ENCODE data around the gene EFCAB6. TPM values are rescaled to one million over a fixed set of nuclear protein-coding genes. Genes with fewer than 3 reads are reported as not detected.

EFCAB6 gene
- polyA plus RNA-seq, 3 donors = not detected

GRCh38 chr22:43845981-43846380 is 33.9 kb upstream of the EFCAB6 start:
- no peak overlapping the region for H3K4me3 Mint-ChIP-seq
- Histone ChIP-seq H3K4me1 (ENCODE audit: control insufficient read depth in 1 of 2, insufficient read depth in 2 of 2, low read length in 2 of 2) (no peaks in the 10 kb centered on the region), H3K9me3 (replicated peaks in 1 of 2; ENCODE audit: control insufficient read depth in 1 of 2, insufficient read depth in 1 of 2, low read length in 2 of 2) (no peaks in the 10 kb centered on the region), H3K36me3 (replicated peaks in 1 of 2; ENCODE audit: control insufficient read depth in 1 of 2, insufficient read depth in 2 of 2, low read length in 2 of 2) (no peaks in the 10 kb centered on the region), H3K27ac (ENCODE audit: low read depth in 1 of 2, low read length in 2 of 2) (no peak overlapping the region), H3K9ac (ENCODE audit: insufficient read depth, low read length, poor library complexity, severe bottlenecking) (no peak overlapping the region), H3K4me3 (replicated peaks in 1 of 3; ENCODE audit: low read depth in 2 of 3, low read length in 3 of 3) (no peak overlapping the region), H2AFZ (ENCODE audit: insufficient read depth, low read depth, low read length, poor library complexity, severe bottlenecking) (no peak overlapping the region), H3K79me2 (ENCODE audit: insufficient read depth, low read length) (no peaks in the 10 kb centered on the region), H3K4me2 (replicated peaks; ENCODE audit: extremely low read depth, low read length, poor library complexity, severe bottlenecking) (no peak overlapping the region), H3K27me3 (ENCODE audit: control insufficient read depth in 2 of 2, insufficient read depth in 2 of 2, low read length in 2 of 2) (no peaks in the 10 kb centered on the region), H4K20me1 (ENCODE audit: insufficient read depth, low read length) (no peaks in the 10 kb centered on the region)
- no peaks in the 10 kb centered on the region for H3K4me1 Mint-ChIP-seq
- 94% methylated on average over 10 of the region's 11 CpGs for WGBS (ENCODE audit: insufficient coverage)
- DNase-seq = no peak
- no peaks in the 10 kb centered on the region for H3K36me3 Mint-ChIP-seq
- H3K9me3 Mint-ChIP-seq = no peaks in the 10 kb centered on the region
- TF ChIP-seq CTCF (IDR thresholded peaks at IDR 0.05) = no peak
- H3K27ac Mint-ChIP-seq = no peak overlapping the region
- H3K27me3 Mint-ChIP-seq (ENCODE audit: low read depth in 3 of 3) = peaks cover 2 to 7% (median 3%) of the 10 kb centered on the region in 3 donors
- intact Hi-C loops (cut with micrococcal nuclease) = no loop called here

GRCh38 chr22:43844560-43845545 is 32.7 kb upstream of the EFCAB6 start:
- Histone ChIP-seq H3K4me3 (replicated peaks in 1 of 3; ENCODE audit: low read depth in 2 of 3, low read length in 3 of 3) (no peak overlapping the region), H2AFZ (ENCODE audit: insufficient read depth, low read depth, low read length, poor library complexity, severe bottlenecking) (no peak overlapping the region), H3K36me3 (replicated peaks in 1 of 2; ENCODE audit: control insufficient read depth in 1 of 2, insufficient read depth in 2 of 2, low read length in 2 of 2) (no peaks in the 10 kb centered on the region), H3K27ac (ENCODE audit: low read depth in 1 of 2, low read length in 2 of 2) (no peak overlapping the region), H3K4me1 (ENCODE audit: control insufficient read depth in 1 of 2, insufficient read depth in 2 of 2, low read length in 2 of 2) (no peaks in the 10 kb centered on the region), H3K9me3 (replicated peaks in 1 of 2; ENCODE audit: control insufficient read depth in 1 of 2, insufficient read depth in 1 of 2, low read length in 2 of 2) (no peaks in the 10 kb centered on the region), H3K4me2 (replicated peaks; ENCODE audit: extremely low read depth, low read length, poor library complexity, severe bottlenecking) (no peak overlapping the region), H3K9ac (ENCODE audit: insufficient read depth, low read length, poor library complexity, severe bottlenecking) (no peak overlapping the region), H4K20me1 (ENCODE audit: insufficient read depth, low read length) (no peaks in the 10 kb centered on the region), H3K79me2 (ENCODE audit: insufficient read depth, low read length) (no peaks in the 10 kb centered on the region), H3K27me3 (ENCODE audit: control insufficient read depth in 2 of 2, insufficient read depth in 2 of 2, low read length in 2 of 2) (no peaks in the 10 kb centered on the region)
- intact Hi-C loops (cut with micrococcal nuclease) = no loop called here
- no peak for DNase-seq
- Mint-ChIP-seq H3K9me3 (no peaks in the 10 kb centered on the region), H3K27ac (no peak overlapping the region), H3K36me3 (no peaks in the 10 kb centered on the region), H3K4me1 (no peaks in the 10 kb centered on the region), H3K4me3 (no peak overlapping the region), H3K27me3 (ENCODE audit: low read depth in 3 of 3) (peaks cover 0 to 7% (median 2%) of the 10 kb centered on the region in 3 donors)
- WGBS (ENCODE audit: insufficient coverage) = 90% methylated on average over 29 of the region's 31 CpGs
- TF ChIP-seq CTCF (IDR thresholded peaks at IDR 0.05) = no peak

Measured in CD14-positive monocyte (primary cell).